HL-60/S4 treated with phorbol 12-myristate 13-acetate at 8.2 ng/mL for 4 days and 3 days (cell line): ENCODE results near the gene PLIN4.

Experiments
- in situ Hi-C: fragments of 300-500 bp; cut with MboI; formaldehyde crosslinking; loops from 2 replicates; pipeline ENCODE4 v1.15.0; 2022; ENCODE audit warnings: low sequenced_read_pairs

Gene PLIN4

DNA sequence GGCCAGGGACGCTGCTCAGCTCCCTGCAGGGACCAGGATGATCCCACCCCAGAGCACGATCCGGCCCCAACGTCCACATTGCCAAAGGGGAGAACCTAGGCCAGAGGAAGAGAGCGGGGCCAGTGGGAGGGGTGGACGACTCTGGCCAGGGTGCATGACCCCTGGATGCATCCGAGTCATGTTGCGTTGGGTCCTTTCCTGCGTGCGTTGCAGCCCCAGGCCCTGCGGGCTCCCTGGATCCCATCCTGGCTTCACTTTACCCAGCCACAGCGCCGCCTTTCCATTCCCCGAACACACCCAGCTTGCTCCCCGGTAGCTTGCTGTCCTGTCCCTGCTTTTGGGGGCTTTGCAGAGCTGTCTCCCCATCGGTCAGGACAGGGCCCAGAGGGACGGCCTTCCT is 10.5 kb downstream of the PLIN4 start:
- in situ Hi-C loops, result no loop called here

DNA sequence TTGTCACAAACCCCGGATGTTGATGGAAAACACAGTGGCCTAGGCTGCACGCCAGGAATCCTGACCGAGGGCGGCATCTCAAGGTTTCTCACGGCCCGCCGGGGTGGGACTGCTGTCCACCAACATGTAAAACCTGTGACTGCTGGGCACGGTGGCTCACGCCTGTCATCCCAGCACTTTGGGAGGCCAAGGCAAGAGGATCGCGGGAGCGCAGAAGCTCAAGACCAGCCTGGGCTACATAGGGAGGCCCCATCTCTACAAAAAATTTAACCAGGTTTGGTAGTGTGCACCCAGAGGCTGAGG is 11.2 kb downstream of the PLIN4 start:
- in situ Hi-C loops, result no loop called here

DNA sequence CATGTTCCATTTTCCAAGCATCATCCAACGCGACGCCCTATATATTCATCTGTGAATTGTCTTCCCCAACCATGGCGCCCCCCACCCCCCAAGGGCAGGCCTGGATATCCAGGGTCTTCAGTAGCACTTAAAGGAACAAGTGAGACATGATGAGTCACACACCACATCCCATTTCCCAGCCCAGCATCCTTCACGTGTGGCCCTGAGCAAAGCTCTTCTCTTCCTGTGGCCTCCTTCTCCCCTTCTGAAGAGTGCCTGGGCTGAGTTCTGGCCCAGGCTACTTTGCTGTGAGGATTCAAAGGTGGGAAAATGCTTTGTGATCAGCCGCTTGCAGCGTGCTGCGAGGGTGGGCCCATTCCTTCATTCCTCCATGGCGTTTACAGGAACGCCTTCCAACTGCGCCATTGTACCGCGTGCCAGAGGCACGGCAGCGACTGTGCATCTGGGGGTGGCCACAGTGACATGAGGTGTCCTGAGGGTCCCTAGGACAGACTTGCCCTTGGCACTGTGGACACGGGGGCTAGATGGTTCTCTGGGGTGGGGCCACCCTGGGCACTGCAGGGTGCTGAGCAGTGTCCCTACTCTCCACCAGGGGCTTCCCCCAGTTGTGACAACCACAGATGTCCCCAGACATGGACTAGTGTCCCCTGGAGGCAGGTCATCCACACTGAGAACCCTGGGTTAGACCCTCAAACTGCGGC is 11.7 kb downstream of the PLIN4 start:
- in situ Hi-C loops, result no loop called here

DNA sequence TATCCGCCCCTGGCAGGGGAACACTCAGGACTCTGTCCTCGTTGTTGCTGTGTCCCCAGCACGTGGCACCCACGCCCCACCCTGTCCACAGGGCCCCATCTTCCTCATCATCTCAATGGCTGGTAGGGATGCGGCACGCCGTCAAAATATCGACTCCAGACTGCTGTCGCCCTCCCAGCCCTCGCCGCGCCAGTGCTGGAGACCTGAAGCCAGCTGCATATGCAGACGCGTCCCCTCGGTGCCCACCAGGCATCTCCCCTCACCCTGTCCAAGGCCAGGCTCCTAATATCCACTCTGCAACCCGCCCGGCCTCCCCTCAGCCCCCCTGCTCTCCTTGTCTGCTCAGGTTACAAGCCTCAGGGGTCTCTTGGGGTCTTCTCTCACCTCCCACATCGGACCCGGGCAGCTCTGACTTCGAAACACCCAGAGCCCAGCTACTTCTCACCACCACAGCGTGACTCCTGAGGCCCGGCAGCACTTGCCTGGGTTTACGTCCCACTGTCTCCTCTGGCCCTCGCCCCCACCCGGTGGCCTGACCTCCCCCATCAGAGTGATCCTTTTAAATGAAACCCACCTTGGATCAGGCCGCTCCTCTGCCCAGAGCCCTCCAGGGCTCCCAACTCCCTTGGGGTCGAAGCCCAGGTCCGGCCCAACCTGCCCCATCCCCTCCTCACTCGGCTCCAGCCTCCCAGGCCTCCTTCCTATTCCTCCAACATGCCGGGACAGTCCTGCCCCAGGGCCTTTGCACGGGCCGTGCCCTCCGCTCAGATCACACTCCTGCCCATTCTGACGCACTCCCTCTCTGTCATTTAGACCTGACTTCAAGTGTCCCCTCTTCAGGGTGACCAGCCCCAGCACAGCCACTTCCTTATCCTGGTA is 12.5 kb downstream of the PLIN4 start:
- in situ Hi-C loops, result no loop called here

DNA sequence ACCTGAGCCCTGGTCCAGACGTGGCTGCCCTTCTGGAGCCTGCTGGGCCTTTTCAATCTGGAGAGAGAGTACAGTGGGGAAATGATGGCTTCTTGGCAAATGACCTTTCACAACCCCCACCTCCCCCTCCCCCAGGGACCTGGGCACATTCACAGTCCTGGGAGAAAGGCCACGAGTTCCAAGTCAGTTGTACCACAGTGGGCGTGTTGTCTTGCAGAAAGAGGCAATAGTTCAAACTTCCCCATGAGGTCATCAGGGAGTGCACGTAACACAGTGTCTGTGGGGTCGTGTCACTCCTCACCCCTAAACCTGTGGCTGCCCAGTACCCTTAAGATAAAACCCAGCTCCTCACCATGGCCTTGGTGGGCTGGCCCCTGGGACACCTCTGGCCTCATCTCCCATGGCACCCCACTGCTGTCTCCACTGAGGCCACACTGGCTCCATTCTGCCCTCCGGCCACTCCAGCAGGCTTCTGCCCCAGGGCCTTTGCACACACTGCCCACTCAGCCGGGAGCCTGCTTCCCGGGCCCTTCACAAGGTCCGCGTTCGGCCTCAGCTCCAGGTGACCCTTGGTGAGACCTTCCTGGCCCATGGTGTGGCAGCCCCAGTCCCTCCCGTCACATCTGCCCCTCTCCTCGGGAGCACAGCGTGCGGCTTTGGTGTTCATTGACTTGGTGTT is 13.3 kb downstream of the PLIN4 start:
- in situ Hi-C loops, result no loop called here

DNA sequence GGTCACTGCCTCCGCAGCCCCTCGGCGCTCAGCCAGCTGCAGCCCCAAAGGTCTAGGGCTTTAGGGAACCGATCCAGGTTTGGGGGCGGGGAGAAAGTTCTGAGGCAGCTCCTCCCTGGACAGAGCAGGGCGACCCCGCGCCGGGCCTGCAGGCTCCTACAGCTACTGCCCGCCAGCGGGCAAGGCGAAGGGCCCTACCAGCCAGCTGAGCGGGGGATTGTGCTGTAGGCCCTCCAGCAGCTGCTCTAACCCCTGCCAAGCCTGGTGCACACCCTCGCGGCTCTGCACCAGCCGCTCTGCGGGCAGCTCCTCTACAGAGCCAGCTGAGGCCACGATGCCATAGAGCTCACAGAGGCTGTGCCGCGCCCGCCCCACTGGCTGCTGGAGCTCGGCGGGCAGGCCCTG is 14.0 kb downstream of the PLIN4 start:
- in situ Hi-C loops, result no loop called here

DNA sequence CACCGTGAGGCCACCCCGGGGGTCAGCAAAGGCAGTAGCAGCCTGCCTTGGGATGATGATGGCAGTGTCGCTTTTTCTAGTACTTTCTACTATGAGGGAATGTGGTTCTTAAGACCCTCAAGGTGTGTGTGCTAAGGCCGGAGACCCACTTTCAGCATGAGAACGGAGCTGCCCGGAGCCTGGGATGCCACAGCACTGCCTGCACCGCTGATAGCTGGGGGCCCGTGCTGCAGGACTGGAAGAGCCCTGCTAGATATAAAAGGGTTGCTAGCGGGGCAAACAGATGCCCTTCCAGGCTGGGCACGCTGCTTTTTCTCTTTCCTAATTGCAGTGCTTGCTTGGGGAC is 14.5 kb downstream of the PLIN4 start:
- in situ Hi-C loops, result no loop called here

DNA sequence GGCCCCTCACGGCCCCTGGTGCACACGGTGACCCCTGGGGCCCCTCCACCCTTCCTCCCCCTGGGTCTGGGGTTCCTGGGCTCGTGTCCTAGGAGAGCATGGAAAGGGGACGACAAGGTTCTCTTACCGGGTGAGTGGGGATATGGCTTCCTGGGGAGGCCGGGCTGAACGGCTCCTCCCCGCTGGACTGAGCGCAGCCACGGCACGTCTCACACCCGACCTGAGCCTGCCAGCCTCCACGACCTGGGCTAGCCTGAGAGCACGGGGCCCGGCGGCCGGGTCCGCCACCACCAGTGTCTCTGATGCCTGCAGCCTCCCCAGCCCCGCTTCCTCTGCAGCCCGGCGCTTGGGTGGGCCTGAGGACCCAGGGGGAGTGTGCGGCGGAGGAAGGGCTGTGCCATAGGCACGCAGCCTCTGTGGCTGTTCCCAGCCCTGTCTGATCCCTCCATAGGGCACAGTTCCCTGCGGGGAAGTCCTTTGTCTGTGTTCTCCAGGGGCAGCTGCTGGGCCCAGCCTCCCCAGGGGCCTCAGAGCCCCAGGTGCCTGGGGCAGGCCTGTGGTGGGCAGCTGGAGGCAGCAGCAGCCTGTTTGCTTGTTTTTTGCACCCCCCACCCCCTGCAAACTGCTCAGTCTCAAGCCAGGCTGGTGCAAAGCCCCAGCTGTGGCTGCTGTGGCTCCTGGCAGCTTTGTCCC is 15.0 kb downstream of the PLIN4 start:
- in situ Hi-C loops, result no loop called here

DNA sequence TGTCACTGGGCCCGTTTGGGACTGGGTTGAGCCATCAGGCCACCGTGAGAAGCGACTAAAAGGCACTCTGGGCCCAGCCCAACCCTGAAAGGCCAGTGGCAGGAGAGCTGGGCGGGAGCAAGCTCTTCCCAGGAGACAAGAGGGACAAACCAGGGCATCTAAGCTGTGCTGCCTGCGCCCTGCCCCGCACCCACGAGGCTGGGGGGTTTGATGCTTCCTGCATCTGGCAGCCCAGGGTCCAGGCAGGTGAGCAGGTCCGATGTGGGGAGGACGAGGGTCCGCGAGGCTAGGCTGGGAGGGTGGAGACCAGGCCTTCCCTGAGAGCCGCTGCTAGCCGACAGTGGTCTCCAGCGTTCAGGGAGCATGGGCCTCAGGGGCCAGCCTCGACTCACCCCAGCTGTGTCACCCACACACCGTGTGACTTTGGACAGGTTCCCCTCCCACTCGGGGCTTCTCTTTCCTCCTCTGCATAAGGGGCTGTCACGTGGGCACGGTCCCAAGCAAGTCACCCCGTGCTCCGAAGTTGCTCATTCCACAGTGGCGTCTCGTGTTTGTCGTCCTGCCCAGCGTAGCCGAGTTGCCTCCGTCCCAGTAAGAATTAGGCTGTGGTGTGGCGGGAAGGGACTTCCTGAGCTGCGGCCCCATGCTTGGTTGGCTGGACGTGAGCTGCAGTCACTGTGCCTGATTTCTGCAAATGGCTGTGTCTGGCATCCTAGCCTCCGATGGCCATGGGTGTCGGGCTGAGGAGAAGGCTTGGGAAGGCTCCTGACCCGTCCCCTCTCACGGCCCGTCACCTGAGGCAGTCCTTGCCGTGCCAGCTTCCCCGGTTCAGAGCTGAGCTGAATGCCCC is 15.8 kb downstream of the PLIN4 start:
- in situ Hi-C loops, result no loop called here

DNA sequence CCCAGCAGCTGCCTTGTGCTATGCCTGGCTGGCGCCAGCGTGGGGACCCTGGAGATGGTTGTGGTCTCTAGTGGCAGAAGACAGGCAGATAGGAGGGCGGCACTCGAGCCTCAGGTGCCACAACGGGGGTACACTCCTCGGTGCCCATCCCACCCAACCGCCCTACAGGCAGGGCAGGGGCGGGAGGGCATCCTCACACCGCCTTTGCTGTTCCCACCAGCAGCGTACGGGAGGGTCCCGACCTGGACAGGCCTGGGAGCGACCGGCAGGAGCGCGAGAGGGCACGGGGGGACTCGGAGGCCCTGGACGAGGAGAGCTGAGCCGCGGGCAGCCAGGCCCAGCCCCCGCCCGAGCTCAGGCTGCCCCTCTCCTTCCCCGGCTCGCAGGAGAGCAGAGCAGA is 16.6 kb downstream of the PLIN4 start:
- in situ Hi-C loops, result no loop called here

DNA sequence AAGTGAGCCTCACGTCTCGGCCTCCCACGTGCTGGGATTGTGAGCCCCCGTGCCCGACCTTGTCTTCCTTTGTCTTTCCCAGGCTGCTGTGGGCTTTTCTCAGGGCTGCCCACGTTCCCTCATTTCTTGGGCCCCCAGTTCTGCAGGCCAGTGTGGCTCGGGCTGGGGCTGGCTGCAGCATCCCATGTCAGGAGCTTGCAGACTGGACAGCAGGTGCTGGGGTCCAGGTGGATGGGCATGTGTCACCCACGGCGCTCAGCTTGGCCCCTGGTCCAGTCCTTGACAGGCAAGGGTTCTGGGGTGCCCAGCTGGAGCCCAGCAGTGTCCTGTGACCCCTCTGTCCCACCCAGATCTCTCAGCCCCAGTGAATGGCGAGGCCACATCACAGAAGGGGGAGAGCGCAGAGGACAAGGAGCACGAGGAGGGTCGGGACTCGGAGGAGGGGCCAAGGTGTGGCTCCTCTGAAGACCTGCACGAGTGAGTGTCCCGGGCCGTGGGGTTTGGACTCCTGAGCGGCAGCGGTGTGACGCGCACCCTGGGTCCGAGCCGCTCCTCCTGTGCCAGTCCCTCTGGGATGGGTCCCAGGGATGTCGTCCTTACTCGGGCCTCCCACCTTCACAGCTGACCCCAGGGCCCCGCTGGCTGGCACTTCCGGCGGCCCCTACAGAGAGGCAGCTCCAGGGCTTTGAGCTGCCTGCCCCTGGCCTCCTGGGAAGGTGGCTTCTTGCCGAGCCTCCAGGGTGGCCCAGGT is 17.3 kb downstream of the PLIN4 start:
- in situ Hi-C loops, result no loop called here

DNA sequence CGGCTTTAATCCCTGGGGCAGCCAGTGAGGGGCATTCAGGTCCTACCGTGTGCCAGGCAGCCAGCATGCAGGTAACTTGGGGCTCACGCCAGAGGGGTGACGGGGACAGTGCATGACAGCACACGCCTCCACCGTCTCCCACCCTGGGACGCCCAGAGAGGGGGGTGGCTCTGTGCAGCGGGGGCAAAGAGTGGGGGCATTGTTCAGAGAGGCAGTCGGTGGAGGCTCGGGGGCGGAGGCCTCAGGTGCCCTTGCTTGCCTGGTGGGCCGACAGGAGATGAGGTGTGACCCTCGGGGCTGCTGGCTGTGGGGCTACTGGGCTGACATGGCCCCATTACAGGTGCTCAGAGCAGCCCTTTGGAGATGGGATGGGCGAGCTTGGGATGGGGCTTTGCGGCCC is 18.4 kb downstream of the PLIN4 start:
- in situ Hi-C loops, result no loop called here

DNA sequence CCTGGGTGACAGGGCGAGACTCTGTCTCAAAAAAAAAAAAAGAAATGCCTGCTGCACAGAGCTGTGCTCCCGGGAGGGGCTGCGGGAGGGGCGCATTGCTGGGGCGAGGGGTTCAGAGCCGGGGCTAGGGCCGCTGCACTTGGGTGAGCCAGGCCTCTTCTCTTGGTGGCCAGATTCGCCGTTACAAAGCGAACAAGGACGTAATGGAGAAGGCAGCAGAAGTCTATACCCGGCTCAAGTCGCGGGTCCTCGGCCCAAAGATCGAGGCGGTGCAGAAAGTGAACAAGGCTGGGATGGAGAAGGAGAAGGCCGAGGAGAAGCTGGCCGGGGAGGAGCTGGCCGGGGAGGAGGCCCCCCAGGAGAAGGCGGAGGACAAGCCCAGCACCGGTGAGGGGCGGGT is 19.0 kb downstream of the PLIN4 start:
- in situ Hi-C loops, result no loop called here

DNA sequence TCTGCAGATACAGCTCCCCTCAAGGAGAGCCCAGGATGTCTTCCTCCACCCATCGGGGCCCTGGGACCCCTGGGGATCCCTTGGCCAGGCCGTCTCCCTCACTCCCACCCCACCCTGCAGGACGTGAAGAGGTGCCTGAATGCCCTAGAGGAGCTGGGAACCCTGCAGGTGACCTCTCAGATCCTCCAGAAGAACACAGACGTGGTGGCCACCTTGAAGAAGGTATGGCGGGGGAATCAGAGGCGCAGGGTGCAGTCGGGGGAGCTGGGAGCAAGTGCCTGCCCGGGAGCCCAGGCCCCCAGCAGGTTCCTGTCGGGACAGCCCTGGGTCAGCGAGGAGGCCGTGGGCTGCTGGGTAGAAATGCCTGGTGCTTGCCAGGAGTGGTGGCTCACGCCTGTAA is 19.6 kb downstream of the PLIN4 start:
- in situ Hi-C loops, result no loop called here

DNA sequence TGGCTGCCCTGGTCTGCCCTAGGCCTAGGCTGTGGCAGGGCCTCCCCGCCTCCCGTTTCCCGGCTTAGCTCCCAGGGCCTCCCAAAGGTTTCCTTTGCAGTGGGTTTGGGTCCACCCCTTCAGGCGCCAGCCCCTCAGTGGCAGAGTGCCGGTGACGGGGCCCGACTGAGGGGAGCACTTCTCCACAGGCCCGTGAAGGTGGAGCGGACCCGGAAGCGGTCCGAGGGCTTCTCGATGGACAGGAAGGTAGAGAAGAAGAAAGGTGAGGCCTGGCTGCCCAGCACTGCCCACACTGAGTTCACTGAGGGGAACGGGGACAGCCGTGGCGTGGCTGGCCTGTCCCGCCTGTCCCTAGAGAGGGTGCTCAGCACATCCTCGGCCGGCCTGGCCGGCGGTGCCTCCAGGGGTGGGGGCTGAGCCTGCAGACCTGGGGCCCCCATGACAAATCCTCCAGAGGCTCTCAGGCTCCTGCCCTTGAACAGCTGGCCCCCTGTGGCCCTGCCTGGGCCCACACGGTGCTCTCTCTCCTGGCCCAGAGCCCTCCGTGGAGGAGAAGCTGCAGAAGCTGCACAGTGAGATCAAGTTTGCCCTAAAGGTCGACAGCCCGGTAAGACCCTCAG is 20.4 kb downstream of the PLIN4 start:
- in situ Hi-C loops, result no loop called here

DNA sequence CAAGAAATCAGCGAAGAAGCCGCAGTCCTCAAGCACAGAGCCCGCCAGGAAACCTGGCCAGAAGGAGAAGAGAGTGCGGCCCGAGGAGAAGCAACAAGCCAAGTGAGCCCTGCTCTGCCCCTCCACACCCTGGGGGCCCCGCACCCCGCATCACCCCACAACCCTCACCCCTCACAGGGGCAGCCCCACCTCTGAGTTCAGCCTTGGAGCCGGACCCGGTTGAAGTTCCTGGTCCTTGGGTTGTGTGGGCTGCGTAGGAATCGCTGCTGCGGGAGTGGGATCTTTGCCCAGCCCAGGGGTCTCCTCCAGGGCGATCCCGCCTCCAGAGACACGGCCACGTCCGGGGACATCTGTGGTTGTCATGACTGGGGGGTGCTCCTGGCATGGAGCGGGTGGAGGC is 22.0 kb downstream of the PLIN4 start:
- in situ Hi-C loops, result no loop called here

DNA sequence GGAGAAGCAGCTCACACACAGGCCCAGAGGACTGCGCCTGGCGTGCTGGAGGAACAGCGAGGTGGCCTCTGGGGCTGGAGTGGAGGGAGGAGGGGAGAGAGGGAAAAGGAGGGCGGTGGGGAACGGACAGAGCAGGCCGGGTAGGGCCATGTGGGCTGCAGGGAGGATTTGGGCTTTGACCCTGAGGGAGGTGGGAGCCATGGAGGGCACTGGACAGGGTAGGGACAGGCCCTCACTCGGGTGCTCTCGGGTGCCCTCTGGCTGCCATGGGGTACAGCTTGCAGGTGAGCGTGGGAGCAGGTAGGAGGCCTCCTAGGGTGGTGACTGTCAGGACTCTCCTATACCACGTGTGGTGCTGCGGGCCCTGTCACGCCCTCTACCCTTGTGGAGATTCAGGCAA is 22.8 kb downstream of the PLIN4 start:
- in situ Hi-C loops, result no loop called here

DNA sequence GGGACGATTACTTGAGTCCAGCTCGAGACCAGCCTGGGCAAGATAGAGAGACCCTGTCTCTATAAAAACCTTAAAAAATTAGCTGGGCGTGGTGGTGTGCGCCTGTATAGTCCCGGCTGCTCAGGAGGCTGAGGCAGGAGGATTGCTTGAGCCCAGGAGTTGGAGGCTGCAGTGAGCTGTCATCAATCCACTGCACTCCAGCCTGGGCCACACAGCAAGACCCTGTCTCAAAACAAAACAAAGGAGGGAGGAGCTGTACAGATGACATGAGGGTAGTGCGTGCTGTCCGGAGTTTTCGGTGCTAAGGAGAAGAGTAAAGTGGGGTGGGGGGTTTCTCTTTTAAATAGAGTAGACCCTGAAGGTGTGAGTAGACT is 23.6 kb downstream of the PLIN4 start:
- in situ Hi-C loops, result no loop called here

DNA sequence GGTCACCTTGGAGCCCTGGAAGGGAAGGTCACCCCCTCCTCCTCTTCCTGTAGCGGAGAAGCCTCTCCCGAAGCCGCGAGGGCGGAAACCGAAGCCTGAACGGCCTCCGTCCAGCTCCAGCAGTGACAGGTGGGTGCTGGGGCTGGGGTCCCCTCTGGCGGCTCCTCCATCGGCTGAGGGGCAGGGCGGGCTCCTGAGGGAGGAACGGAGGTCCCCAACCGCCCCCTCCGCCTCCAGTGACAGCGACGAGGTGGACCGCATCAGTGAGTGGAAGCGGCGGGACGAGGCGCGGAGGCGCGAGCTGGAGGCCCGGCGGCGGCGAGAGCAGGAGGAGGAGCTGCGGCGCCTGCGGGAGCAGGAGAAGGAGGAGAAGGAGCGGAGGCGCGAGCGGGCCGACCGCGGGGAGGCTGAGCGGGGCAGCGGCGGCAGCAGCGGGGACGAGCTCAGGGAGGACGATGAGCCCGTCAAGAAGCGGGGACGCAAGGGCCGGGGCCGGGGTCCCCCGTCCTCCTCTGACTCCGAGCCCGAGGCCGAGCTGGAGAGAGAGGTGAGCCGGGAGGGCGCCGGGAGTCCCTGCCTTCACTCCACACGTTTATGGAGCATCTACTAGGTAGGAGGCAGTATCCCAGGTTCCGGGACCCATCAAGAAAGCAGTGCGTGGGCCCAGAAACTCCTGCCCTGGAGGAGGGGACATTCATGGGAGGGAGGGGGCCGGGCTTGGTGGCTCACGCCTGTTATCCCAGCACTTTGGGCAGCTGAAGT is 24.2 kb downstream of the PLIN4 start:
- in situ Hi-C loops, result no loop called here
